HEK293 (cell line): Measurements from ENCODE around the gene PLEKHA6.

Source experiments
- CTCF ChIA-PET: fragments of 350-600 bp; formaldehyde crosslinking; extraction: SDS; loops from one replicate; lab custom pipeline; 2021; ENCODE audit warnings: antibody characterized with exemption; lab: Yijun Ruan, JAX
- POLR2A ChIA-PET: fragments of 300-600 bp; formaldehyde crosslinking; extraction: SDS; loops from one replicate; lab custom pipeline; 2020; ENCODE audit warnings: antibody characterized with exemption, inconsistent platforms; lab: Yijun Ruan, JAX
- H3K27ac ChIP-seq: fragments of 200-500 bp; sonication (Bioruptor generic); 2 replicates; pipeline ENCODE4 v1.5.1; 2014; ENCODE audit warnings: low read depth, low read length, control low read depth, inconsistent platforms; ENCODE audit errors: extremely low read depth
- H3K36me3 ChIP-seq, 2 experiments: fragments of 200-500 bp in 1 of 2; sonication (Bioruptor generic) in 1 of 2; 1 replicate in 1 of 2; 2 replicates in 1 of 2; pipeline ENCODE4 v1.5.1; 2014 to 2017; ENCODE audit warnings: inconsistent platforms in 2 of 2, low read length in 2 of 2; ENCODE audit not compliant: control insufficient read depth in 2 of 2, insufficient read depth in 1 of 2
- H3K4me1 ChIP-seq: fragments of 200-500 bp; sonication (Bioruptor generic); 2 replicates; pipeline ENCODE4 v1.5.1; 2014; ENCODE audit warnings: mild to moderate bottlenecking, low read length, inconsistent platforms; ENCODE audit not compliant: control insufficient read depth, insufficient read depth
- H3K4me3 ChIP-seq: 2 replicates; pipeline ENCODE4 v1.5.1; 2011; ENCODE audit warnings: low read depth, mild to moderate bottlenecking, control low read depth, low read length, moderate library complexity
- H3K9me3 ChIP-seq: fragments of 200-500 bp; sonication (Bioruptor generic); 2 replicates; pipeline ENCODE4 v1.5.1; 2014; ENCODE audit warnings: low read depth, low read length, inconsistent platforms; ENCODE audit not compliant: control insufficient read depth, insufficient read depth
- CTCF ChIP-seq: fragments of 450-650 bp; formaldehyde crosslinking; IDR thresholded peaks from 2 replicates; pipeline ENCODE4 v1.5.1; 2016; ENCODE audit warnings: missing biosample characterization, missing genetic modification characterization
- EGR2 ChIP-seq: fragments of 450-650 bp; formaldehyde crosslinking; IDR thresholded peaks from 2 replicates; pipeline ENCODE4 v1.5.1; 2016; ENCODE audit warnings: low read depth, missing biosample characterization, missing genetic modification characterization
- GLIS1 ChIP-seq: fragments of 450-650 bp; formaldehyde crosslinking; IDR thresholded peaks from 2 replicates; pipeline ENCODE4 v1.5.1; 2016; ENCODE audit warnings: missing biosample characterization, missing genetic modification characterization
- GLIS2 ChIP-seq: fragments of 450-650 bp; formaldehyde crosslinking; IDR thresholded peaks from 2 replicates; pipeline ENCODE4 v1.5.1; 2016; ENCODE audit warnings: missing biosample characterization, missing genetic modification characterization
- PRDM10 ChIP-seq: fragments of 450-650 bp; formaldehyde crosslinking; IDR thresholded peaks from 2 replicates; pipeline ENCODE4 v1.5.1; 2016; ENCODE audit warnings: missing biosample characterization, missing genetic modification characterization
- SCRT1 ChIP-seq: fragments of 450-650 bp; formaldehyde crosslinking; IDR thresholded peaks from 2 replicates; pipeline ENCODE4 v1.5.1; 2016; ENCODE audit warnings: missing biosample characterization, missing genetic modification characterization, borderline replicate concordance
- SCRT2 ChIP-seq: fragments of 450-650 bp; formaldehyde crosslinking; IDR thresholded peaks from 2 replicates; pipeline ENCODE4 v1.5.1; 2016; ENCODE audit warnings: missing biosample characterization, missing genetic modification characterization
- ZBTB17 ChIP-seq: fragments of 450-650 bp; formaldehyde crosslinking; IDR thresholded peaks from 2 replicates; pipeline ENCODE4 v1.5.1; 2016; ENCODE audit warnings: missing biosample characterization, missing genetic modification characterization
- ZEB2 ChIP-seq: fragments of 450-650 bp; formaldehyde crosslinking; IDR thresholded peaks from 2 replicates; pipeline ENCODE4 v1.5.1; 2016; ENCODE audit warnings: missing biosample characterization, missing genetic modification characterization
- ZFHX2 ChIP-seq: fragments of 450-650 bp; formaldehyde crosslinking; conservative IDR thresholded peaks from 2 replicates; pipeline ENCODE4 v1.5.1; 2016; ENCODE audit warnings: missing biosample characterization, missing genetic modification characterization
- ZIC2 ChIP-seq: fragments of 450-650 bp; formaldehyde crosslinking; IDR thresholded peaks from 2 replicates; pipeline ENCODE4 v1.5.1; 2016; ENCODE audit warnings: missing biosample characterization, missing genetic modification characterization
- ZNF121 ChIP-seq: fragments of 450-650 bp; formaldehyde crosslinking; IDR thresholded peaks from 2 replicates; pipeline ENCODE4 v1.5.1; 2016; ENCODE audit warnings: missing biosample characterization, missing genetic modification characterization
- ZNF214 ChIP-seq: fragments of 450-650 bp; formaldehyde crosslinking; IDR thresholded peaks from 2 replicates; pipeline ENCODE4 v1.5.1; 2017; ENCODE audit warnings: missing biosample characterization, mild to moderate bottlenecking, missing genetic modification characterization, borderline replicate concordance
- ZNF600 ChIP-seq: fragments of 450-650 bp; formaldehyde crosslinking; IDR thresholded peaks from 2 replicates; pipeline ENCODE4 v1.5.1; 2016; ENCODE audit warnings: missing biosample characterization, missing genetic modification characterization
- ZNF654 ChIP-seq: fragments of 450-650 bp; formaldehyde crosslinking; IDR thresholded peaks from 2 replicates; pipeline ENCODE4 v1.5.1; 2016; ENCODE audit warnings: low read depth, missing biosample characterization, missing genetic modification characterization
- ZNF660 ChIP-seq: fragments of 450-650 bp; IDR thresholded peaks from 2 replicates; pipeline ENCODE4 v1.5.1; 2018; ENCODE audit warnings: missing biosample characterization, mild to moderate bottlenecking, missing genetic modification characterization
- ZNF776 ChIP-seq: fragments of 450-650 bp; formaldehyde crosslinking; IDR thresholded peaks from 2 replicates; pipeline ENCODE4 v1.5.0; 2017; ENCODE audit warnings: missing biosample characterization, missing genetic modification characterization, borderline replicate concordance
- ZSCAN23 ChIP-seq: fragments of 450-650 bp; formaldehyde crosslinking; IDR thresholded peaks from 2 replicates; pipeline ENCODE4 v1.5.1; 2016; ENCODE audit warnings: missing biosample characterization, missing genetic modification characterization
- ZSCAN30 ChIP-seq: fragments of 450-650 bp; IDR thresholded peaks from 2 replicates; pipeline ENCODE4 v1.5.1; 2018; ENCODE audit warnings: missing biosample characterization, mild to moderate bottlenecking, missing genetic modification characterization, moderate library complexity
- TF ChIP-seq, protein P1 (sequence below): fragments of 450-650 bp; formaldehyde crosslinking; IDR thresholded peaks from 2 replicates; pipeline ENCODE4 v1.5.1; 2016; ENCODE audit warnings: missing biosample characterization, missing genetic modification characterization
- TF ChIP-seq, protein P2 (sequence below): sonication (generic); formaldehyde crosslinking; IDR thresholded peaks from 2 replicates; pipeline ENCODE4 v1.8.1; 2022; ENCODE audit warnings: mild to moderate bottlenecking, moderate library complexity, missing genetic modification reagents

The PLEKHA6 gene

GRCh38 chr1:204207136-204207616, 152.6 kb downstream of the PLEKHA6 start:
- TF ChIP-seq ZEB2 (tag by site-specific recombination) (peak; percentile 50; the same call in 1 of the 2 replicates), CTCF (tag by site-specific recombination) (peak; percentile 85), ZNF660 (tag by site-specific recombination) (0 out of 2 replicates have a peak, but pooled peaks have one; percentile 42), ZBTB17 (0 out of 2 replicates have a peak, but pooled peaks have one; percentile 10), ZNF214 (tag by site-specific recombination) (no peak), ZSCAN30 (no peak; the same call in 1 of the 2 replicates), ZNF600 (tag by site-specific recombination) (peak; percentile 58; the same call in 1 of the 2 replicates), ZFHX2 (tag by site-specific recombination) (peak; percentile 80), PRDM10 (tag by site-specific recombination) (peak; percentile 94), GLIS2 (tag by site-specific recombination) (peak; percentile 38; the same call in 1 of the 2 replicates), SCRT2 (0 out of 2 replicates have a peak, but pooled peaks have one; percentile 55), ZNF776 (no peak), SCRT1 (tag by site-specific recombination) (peak; percentile 67), ZNF654 (tag by site-specific recombination) (peak; percentile 43), ZNF121 (0 out of 2 replicates have a peak, but pooled peaks have one; percentile 16), ZIC2 (peak; percentile 25; the same call in 1 of the 2 replicates), GLIS1 (tag by site-specific recombination) (peak; percentile 91), EGR2 (peak; percentile 54), ZSCAN23 (tag by site-specific recombination) (no peak)
- TF ChIP-seq, protein P1, sequence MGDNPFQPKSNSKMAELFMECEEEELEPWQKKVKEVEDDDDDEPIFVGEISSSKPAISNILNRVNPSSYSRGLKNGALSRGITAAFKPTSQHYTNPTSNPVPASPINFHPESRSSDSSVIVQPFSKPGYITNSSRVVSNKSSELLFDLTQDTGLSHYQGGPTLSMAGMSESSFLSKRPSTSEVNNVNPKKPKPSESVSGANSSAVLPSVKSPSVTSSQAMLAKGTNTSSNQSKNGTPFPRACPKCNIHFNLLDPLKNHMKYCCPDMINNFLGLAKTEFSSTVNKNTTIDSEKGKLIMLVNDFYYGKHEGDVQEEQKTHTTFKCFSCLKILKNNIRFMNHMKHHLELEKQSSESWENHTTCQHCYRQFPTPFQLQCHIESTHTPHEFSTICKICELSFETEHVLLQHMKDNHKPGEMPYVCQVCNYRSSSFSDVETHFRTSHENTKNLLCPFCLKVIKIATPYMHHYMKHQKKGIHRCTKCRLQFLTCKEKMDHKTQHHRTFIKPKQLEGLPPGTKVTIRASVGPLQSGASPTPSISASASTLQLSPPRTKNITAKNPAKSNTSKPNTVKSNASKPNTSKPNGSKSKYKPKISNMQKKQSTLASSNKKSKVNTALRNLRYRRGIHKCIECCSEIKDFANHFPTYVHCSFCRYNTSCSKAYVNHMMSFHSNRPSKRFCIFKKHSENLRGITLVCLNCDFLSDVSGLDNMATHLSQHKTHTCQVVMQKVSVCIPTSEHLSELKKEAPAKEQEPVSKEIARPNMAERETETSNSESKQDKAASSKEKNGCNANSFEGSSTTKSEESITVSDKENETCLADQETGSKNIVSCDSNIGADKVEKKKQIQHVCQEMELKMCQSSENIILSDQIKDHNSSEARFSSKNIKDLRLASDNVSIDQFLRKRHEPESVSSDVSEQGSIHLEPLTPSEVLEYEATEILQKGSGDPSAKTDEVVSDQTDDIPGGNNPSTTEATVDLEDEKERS (tag by site-specific recombination): no peak
- TF ChIP-seq, protein P2, sequence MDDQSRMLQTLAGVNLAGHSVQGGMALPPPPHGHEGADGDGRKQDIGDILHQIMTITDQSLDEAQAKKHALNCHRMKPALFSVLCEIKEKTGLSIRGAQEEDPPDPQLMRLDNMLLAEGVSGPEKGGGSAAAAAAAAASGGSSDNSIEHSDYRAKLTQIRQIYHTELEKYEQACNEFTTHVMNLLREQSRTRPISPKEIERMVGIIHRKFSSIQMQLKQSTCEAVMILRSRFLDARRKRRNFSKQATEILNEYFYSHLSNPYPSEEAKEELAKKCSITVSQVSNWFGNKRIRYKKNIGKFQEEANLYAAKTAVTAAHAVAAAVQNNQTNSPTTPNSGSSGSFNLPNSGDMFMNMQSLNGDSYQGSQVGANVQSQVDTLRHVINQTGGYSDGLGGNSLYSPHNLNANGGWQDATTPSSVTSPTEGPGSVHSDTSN (CRISPR knock-in tag): no peak
- TF ChIP-seq, all 188 proteins: peak for 15
- CTCF ChIA-PET: interaction anchor here (0.5 to 3.2 kb wide), 61 partner anchors 8 to 1991 kb away, joined by 3 to 89 read pairs (median 5); partner anchors contain the start of genes GOLT1A, KISS1, PLEKHA6 and REN

More at GRCh38 chr1:204207136-204207616, 152.6 kb downstream of the PLEKHA6 start:
- Histone ChIP-seq H3K27ac (no peak overlapping the region), H3K9me3 (no peaks in the 10 kb centered on the region), H3K4me1 (no peaks in the 10 kb centered on the region), H3K36me3 (no peaks in the 10 kb centered on the region), H3K4me3 (no peak overlapping the region)
- POLR2A ChIA-PET: no interaction called here
